HepG2 (cell line): ENCODE data around the gene KMT5C. TPM values are rescaled to one million over a fixed set of nuclear protein-coding genes. Genes with fewer than 3 reads are reported as not detected.

Experiments
- AKAP8 ChIP-seq: sonication (generic); formaldehyde crosslinking; IDR thresholded peaks from 2 replicates; pipeline ENCODE4 v1.5.1; 2020; ENCODE audit warnings: mild to moderate bottlenecking, missing genetic modification reagents
- E2F5 ChIP-seq: sonication (generic); formaldehyde crosslinking; conservative IDR thresholded peaks from 2 replicates; pipeline ENCODE4 v1.4.0; 2020; ENCODE audit warnings: missing genetic modification reagents
- GATAD2A ChIP-seq: IDR thresholded peaks from 2 replicates; pipeline ENCODE4 v1.6.1; 2016
- HOXD1 ChIP-seq: sonication (generic); formaldehyde crosslinking; IDR thresholded peaks from 2 replicates; pipeline ENCODE4 v1.5.0; 2020; ENCODE audit warnings: missing genetic modification reagents
- KDM1A ChIP-seq: IDR thresholded peaks from 2 replicates; pipeline ENCODE4 v1.6.1; 2016; ENCODE audit warnings: missing compliant biosample characterization
- NFE2 ChIP-seq: sonication (generic); formaldehyde crosslinking; IDR thresholded peaks from 2 replicates; pipeline ENCODE4 v1.4.0; 2020; ENCODE audit warnings: missing genetic modification reagents
- NR2F2 ChIP-seq: IDR thresholded peaks from 2 replicates; pipeline ENCODE4 v1.6.1; 2012; ENCODE audit warnings: low read depth, inconsistent platforms, borderline replicate concordance
- PITX1 ChIP-seq: sonication (generic); formaldehyde crosslinking; IDR thresholded peaks from 2 replicates; pipeline ENCODE4 v1.5.1; 2020; ENCODE audit warnings: mild to moderate bottlenecking, missing genetic modification reagents
- RERE ChIP-seq: IDR thresholded peaks from 2 replicates; pipeline ENCODE4 v1.6.1; 2016; ENCODE audit warnings: low read depth, missing genetic modification reagents, missing compliant biosample characterization
- ZBTB49 ChIP-seq: sonication (generic); formaldehyde crosslinking; IDR thresholded peaks from 2 replicates; pipeline ENCODE4 v1.4.0; 2020; ENCODE audit warnings: missing genetic modification reagents, borderline replicate concordance
- ZNF274 ChIP-seq: sonication (generic); formaldehyde crosslinking; IDR thresholded peaks from 2 replicates; pipeline ENCODE4 v1.5.1; 2020; ENCODE audit warnings: mild to moderate bottlenecking, missing genetic modification reagents
- ZNF282 ChIP-seq: fragments of 450-650 bp; IDR thresholded peaks from 2 replicates; pipeline ENCODE4 v1.6.1; 2018; ENCODE audit not compliant: partially characterized antibody
- ZNF317 ChIP-seq: sonication (generic); formaldehyde crosslinking; IDR thresholded peaks from 2 replicates; pipeline ENCODE4 v1.5.0; 2020; ENCODE audit warnings: mild to moderate bottlenecking, missing genetic modification reagents
- ZNF34 ChIP-seq: sonication (generic); formaldehyde crosslinking; IDR thresholded peaks from 2 replicates; pipeline ENCODE4 v1.4.0; 2020; ENCODE audit warnings: mild to moderate bottlenecking, missing genetic modification reagents, borderline replicate concordance
- ZNF383 ChIP-seq: sonication (generic); formaldehyde crosslinking; IDR thresholded peaks from 2 replicates; pipeline ENCODE4 v1.4.0; 2020; ENCODE audit warnings: missing genetic modification reagents, mild to moderate bottlenecking, borderline replicate concordance
- ZNF44 ChIP-seq: sonication (generic); formaldehyde crosslinking; IDR thresholded peaks from 2 replicates; pipeline ENCODE4 v1.5.1; 2020; ENCODE audit warnings: mild to moderate bottlenecking, missing genetic modification reagents
- ZNF501 ChIP-seq: sonication (generic); formaldehyde crosslinking; IDR thresholded peaks from 2 replicates; pipeline ENCODE4 v1.5.1; 2020; ENCODE audit warnings: mild to moderate bottlenecking, moderate library complexity, missing genetic modification reagents
- ZNF672 ChIP-seq: sonication (generic); formaldehyde crosslinking; IDR thresholded peaks from 2 replicates; pipeline ENCODE4 v1.8.1; 2022; ENCODE audit warnings: missing genetic modification reagents
- ZNF678 ChIP-seq: sonication (generic); formaldehyde crosslinking; IDR thresholded peaks from 2 replicates; pipeline ENCODE4 v1.4.0; 2020; ENCODE audit warnings: mild to moderate bottlenecking, missing genetic modification reagents
- ZNF775 ChIP-seq: sonication (generic); formaldehyde crosslinking; IDR thresholded peaks from 2 replicates; pipeline ENCODE4 v1.4.0; 2020; ENCODE audit warnings: missing genetic modification reagents, mild to moderate bottlenecking, moderate library complexity, borderline replicate concordance
- ZNF816 ChIP-seq: sonication (generic); formaldehyde crosslinking; IDR thresholded peaks from 2 replicates; pipeline ENCODE4 v1.8.0; 2022; ENCODE audit warnings: missing genetic modification reagents, mild to moderate bottlenecking, borderline replicate concordance
- polyA plus RNA-seq, 8 experiments: library from polyadenylated mRNA; depleted of rRNA in 3 of 8; stranded (reverse) in 7 of 8; unstranded in 1 of 8; fragments of >200 nt; fragmentation: Illumina TruSeq in 4 of 8; extraction: Trizol in 4 of 8; gene quantifications; 2 replicates each; pipeline versions ENCODE4 v1.2.1 to v1.2.3, GENCODE V29; 2011 to 2016; ENCODE audit warnings: low read depth in 4 of 8, missing spikeins in 1 of 8, mixed read lengths in 1 of 8; ENCODE audit not compliant: insufficient read depth in 1 of 8
- total RNA-seq, 5 experiments: library from RNA; depleted of rRNA; stranded (reverse); fragments of >200 nt; fragmentation: Illumina TruSeq; extraction: Trizol; gene quantifications; 2 replicates each; pipeline ENCODE4 v1.2.3, GENCODE V29; 2016; ENCODE audit warnings: low read depth in 1 of 5

The KMT5C gene
- total and polyA plus RNA-seq, 2 of the 13 experiments (the other 11 are each of a cell fraction or from before 2014, with no cell fraction given): 5.5 to 9.0 TPM

- 0 out of 2 replicates have a peak, but pooled peaks have one; percentile 25 for TF ChIP-seq ZNF34 (CRISPR knock-in tag)
- no peak for TF ChIP-seq GATAD2A (CRISPR knock-in tag)
- TF ChIP-seq ZNF816: no peak
- no peak for TF ChIP-seq ZNF501 (CRISPR knock-in tag)
- TF ChIP-seq NFE2 (CRISPR knock-in tag): no peak
- TF ChIP-seq PITX1 (CRISPR knock-in tag): 0 out of 2 replicates have a peak, but pooled peaks have one; percentile 17
- TF ChIP-seq ZNF775: no peak
- 0 out of 2 replicates have a peak, but pooled peaks have one; percentile 73 for TF ChIP-seq ZNF678
- TF ChIP-seq ZNF282: no peak
- no peak for TF ChIP-seq ZNF317 (CRISPR knock-in tag)
- TF ChIP-seq E2F5 (CRISPR knock-in tag): no peak
- 0 out of 2 replicates have a peak, but pooled peaks have one; percentile 5 for TF ChIP-seq ZNF274 (CRISPR knock-in tag)
- no peak for TF ChIP-seq NR2F2
- no peak for TF ChIP-seq ZBTB49 (CRISPR knock-in tag)
- no peak for TF ChIP-seq ZNF44
- no peak for TF ChIP-seq KDM1A (CRISPR knock-in tag)
- TF ChIP-seq HOXD1: 0 out of 2 replicates have a peak, but pooled peaks have one; percentile 14
- 0 out of 2 replicates have a peak, but pooled peaks have one; percentile 10 for TF ChIP-seq ZNF672 (CRISPR knock-in tag)
- no peak for TF ChIP-seq AKAP8 (CRISPR knock-in tag)
- TF ChIP-seq ZNF383 (CRISPR knock-in tag): peak; percentile 92; the same call in 1 of the 2 replicates
- TF ChIP-seq RERE (CRISPR knock-in tag): no peak
Measured at GRCh38 chr19:55386493-55386971, 46.9 kb downstream of the KMT5C start (continued).
